Cerebellar cortex (tissue), 1 donor: Measurements from ENCODE around the gene CACNA2D4.
"Not testable (repeated sequence)": the region's sequence is repeated elsewhere in the genome, so short reads cannot be mapped to it uniquely, and the experiment has no call there.

ENCODE experiments used
- DNase-seq: peaks from one replicate; pipeline ENCODE4 v3.0.0-alpha.2; 2015; ENCODE audit warnings: low spot score

CACNA2D4 gene, protein sequence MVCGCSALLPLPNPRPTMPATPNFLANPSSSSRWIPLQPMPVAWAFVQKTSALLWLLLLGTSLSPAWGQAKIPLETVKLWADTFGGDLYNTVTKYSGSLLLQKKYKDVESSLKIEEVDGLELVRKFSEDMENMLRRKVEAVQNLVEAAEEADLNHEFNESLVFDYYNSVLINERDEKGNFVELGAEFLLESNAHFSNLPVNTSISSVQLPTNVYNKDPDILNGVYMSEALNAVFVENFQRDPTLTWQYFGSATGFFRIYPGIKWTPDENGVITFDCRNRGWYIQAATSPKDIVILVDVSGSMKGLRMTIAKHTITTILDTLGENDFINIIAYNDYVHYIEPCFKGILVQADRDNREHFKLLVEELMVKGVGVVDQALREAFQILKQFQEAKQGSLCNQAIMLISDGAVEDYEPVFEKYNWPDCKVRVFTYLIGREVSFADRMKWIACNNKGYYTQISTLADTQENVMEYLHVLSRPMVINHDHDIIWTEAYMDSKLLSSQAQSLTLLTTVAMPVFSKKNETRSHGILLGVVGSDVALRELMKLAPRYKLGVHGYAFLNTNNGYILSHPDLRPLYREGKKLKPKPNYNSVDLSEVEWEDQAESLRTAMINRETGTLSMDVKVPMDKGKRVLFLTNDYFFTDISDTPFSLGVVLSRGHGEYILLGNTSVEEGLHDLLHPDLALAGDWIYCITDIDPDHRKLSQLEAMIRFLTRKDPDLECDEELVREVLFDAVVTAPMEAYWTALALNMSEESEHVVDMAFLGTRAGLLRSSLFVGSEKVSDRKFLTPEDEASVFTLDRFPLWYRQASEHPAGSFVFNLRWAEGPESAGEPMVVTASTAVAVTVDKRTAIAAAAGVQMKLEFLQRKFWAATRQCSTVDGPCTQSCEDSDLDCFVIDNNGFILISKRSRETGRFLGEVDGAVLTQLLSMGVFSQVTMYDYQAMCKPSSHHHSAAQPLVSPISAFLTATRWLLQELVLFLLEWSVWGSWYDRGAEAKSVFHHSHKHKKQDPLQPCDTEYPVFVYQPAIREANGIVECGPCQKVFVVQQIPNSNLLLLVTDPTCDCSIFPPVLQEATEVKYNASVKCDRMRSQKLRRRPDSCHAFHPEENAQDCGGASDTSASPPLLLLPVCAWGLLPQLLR

DNA sequence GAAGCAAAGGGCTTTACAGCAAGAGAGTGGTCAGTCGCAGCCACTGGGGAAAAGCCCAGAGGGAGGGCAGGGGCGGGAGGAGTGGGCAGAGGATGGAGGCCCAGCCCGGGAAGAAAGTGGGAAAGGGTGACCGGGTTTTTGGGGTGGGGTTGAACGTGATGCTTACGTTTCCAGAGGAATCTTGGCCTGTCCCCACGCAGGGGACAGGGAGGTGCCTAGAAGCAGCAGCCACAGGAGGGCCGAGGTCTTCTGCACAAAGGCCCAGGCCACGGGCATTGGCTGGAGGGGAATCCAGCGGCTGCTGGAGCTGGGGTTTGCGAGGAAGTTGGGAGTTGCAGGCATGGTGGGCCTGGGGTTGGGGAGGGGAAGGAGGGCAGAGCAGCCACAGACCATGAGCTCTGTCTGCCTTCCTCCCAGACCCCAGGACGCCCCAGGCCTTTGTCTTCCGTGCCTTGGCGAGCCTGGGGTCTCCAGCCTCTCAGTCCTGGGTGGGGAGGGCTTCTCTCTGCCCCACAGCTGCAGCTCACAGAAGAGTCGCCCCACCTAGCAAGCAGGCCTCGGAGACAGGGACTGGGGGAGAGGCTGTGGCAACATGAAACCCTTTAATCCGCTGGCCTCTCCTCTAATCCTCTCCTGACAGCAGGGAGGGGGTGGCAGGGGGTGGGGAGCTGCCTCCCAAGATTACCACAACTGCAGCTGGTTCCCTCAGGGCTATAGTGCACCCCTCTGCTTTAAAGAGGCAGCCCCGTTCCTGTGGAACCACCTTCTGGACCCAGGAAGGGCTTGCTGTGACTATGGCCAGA, at the start of gene CACNA2D4:
TSS of gene CACNA2D4 (minus strand) at position 572 of the 803 bp plus-strand sequence. CDS start at position 393, 179 bp downstream.
- no peak for DNase-seq

DNA sequence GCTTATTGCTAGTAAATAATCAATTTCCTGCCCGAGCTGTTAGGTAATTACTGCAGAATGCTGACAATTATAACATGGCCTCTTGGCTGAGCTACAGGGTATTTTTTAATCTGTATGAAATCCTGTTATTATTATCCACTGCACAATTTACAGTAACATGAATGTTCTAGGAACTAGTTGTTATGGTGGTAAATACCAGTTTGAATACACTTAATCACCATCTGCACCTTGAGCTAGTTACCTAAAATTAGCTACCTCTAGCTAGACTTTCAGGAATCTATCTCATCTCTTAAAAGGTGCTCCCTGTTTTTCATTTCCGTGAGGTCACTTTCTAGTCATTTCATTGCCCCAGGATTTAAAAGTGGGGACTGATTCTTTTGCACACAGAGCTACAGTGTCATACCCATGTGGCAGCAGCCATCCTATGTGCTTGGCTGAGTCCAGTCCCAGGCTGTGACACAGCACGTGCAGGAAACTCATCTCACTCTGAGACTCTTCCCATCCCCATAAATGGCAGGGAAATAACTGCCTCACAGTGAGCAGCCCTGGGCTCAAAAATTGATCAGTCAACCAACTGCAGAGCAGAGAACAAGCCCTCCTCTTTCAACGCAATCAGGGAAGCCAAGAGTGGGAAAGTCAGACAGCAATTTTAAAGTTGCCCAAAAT, 48.2 kb upstream of the CACNA2D4 start:
- peak; percentile 31 for DNase-seq

DNA sequence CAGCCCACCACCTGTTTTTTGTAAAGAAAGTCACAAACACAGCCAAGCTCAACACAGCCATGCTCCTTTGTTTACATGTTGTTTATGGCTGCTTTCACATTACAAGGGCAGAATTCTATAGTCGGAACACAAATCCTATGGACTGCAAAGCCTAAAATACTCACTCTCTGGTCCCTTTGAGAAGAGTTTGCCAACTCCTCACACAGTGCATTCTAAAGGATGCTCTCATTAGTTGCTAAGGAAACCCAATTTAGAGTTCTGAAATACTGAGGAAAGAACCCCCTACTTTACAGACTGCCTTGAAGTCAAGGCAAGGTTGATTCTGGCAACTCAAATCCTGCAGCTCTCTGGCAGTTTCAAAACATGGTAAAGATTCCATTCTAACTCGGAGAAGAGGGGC, 47.5 kb upstream of the CACNA2D4 start:
- no peak for DNase-seq

DNA sequence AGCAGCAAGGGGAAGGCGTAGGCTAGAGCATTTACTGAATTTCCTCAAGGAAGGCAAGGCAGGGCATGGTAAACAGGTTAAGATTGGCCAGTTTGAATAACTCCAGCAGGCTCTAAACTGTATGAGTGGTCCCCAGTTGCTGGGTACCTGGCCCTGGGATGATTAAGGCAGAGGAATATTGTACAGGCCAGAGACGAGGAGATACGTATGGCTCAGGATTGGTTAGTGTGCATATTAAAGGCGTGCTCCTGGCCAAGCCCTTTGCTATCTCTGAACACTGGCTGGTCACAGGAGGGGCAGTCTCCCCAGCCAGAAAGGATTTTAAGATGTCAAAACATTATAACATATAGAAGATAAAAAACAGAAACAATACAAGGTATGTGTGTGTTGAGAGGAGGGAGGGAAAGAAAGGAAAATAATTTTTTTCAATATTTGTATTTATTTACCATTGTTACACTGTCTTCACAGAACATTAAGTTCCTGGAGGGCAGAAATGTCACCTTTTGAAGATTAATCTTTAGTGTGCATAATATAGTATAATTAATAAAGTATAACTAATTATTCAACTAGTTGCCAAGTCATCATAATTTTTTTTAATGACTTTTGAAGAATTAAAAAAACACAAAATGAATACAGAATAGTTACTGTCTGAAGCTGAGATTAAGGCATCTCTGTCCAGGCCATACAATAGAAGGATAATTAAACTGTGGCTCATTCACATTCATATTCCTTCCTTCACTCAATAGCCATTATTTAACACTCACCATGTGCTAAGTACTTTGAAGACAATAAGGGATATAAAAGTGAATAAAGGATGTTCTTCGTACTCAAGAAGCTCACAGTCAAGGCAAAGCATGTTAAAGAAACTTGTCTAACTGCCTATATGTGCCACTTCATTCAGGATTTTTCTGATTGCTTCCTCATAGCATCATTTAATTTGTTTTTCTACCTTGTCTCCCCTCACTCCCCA, 43.9 kb upstream of the CACNA2D4 start:
- DNase-seq: no peak

DNA sequence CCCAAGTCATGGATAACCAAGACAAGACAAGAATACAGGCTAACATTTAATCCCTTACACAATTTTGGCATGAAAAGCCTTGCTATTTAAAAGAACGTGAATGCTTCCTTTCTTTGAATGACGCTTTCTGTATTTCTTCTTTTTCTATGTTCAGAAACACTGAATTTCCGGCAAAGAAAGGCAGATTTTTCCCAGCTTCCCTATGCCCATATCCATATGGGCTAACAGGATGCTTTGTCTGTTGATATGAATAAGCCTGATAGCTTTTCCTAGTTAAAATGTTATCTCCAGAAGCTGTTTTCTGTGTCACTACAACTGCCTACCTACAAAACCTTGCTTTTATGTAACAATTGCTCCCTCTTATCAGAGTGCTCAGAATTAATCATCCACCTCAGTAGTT, 38.3 kb upstream of the CACNA2D4 start:
- DNase-seq: no peak

DNA sequence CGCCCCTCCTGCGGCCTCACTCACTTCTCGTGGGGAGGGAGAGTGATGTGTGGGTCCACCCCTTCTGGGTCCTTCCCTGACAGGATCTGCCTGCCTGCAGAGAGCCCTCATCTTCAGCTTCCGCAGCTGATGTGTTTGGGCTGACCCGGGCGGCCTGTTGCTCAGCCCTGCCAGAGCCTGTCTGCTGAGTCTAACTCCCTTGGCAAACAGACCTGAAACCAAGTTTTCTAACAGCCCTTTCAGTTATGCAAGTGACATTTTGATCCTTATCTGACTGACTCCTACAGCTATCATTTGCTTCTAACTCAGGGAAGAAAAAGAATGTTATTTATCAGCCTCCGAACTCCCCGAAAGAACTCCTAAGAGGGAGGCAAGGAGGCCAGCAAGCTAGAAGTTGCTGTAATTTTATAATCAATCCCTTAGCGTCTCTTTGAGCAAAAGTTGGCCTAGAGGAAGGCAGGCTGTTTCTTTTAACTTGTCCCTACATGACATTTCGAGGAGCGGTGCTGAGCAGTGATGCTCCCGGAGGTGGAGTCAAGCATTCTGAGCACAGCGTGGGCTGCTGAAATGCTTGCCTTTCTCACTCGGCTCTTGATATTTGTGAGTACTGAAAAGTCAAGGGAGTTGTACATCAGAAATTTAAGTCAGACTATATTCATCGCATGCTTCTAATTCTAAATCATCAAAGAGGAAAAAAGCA, 31.5 kb upstream of the CACNA2D4 start:
- no peak for DNase-seq

DNA sequence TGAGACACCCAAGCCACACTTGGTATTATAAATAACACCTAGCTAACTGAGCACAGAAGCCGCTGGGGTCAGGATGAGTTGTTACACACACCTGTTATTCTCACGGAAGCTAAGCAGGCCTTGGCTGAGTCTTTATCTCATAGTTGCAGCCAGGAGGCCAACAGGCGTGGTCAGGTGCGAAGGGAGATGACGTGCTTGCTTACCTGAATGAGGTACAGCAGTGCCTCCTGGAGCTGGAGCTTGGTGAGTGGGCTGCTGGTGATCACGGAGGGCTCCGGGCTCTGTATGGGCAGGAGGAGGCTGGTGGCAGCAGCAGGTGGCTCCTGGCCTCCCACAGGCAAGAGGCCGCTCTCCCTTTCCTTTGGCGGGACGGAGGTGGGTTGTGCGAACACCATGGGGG, 30.4 kb upstream of the CACNA2D4 start:
- DNase-seq: no peak

DNA sequence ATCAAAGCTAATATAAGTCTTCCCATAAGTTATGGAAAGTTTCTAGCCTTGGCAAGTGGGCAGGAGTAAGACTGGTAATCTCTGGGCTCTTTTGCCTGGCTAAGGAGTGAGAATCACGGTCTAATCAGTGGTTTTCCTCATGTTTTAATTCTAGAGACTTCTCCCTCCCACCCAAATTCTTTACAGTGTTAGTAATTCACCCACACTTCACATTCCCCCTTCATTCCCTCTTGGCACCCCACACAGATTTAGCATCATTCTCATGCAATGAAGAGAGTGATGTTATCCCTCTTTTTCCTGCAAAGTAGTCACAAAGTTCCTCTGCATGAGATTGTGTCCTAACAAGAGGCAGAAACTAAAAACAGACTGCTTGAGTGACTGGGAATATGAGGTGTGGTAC, 28.6 kb upstream of the CACNA2D4 start:
- DNase-seq: no peak

DNA sequence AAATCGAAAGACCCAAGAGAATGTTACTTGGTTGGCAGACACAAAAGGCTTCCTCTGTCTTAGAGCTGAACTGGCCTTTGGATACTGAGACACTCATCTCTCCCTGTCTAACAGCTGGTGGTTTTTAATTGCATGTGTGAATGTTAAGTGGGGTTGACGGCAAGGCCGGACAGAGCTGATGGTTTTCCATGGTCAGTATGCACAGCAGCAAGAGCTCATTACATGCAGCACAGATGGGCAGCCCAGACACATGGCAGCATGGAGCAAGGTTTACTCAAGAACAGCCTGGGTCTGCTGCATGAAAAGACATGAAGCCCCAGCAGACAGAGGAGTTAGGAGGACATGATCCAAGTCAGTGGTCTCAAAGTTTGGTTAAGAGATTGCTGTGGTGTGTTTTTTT, 27.8 kb upstream of the CACNA2D4 start:
- no peak for DNase-seq

DNA sequence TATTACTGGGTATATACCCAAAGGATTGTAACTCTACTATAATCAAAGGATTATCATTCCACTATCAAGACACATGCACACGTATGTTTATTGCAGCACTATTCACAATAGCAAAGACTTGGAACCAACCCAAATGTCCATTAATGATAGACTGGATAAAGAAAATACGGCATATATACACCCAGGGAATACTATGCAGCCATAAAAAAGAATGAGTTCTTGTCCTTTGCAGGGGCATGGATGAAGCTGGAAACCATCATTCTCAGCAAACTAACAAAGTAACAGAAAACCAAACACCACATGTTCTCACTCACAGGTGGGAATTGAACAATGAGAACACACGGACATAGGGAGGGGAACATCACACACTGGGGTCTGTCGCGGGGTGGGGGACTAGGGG, 27.1 kb upstream of the CACNA2D4 start:
- DNase-seq: not testable (repeated sequence)

DNA sequence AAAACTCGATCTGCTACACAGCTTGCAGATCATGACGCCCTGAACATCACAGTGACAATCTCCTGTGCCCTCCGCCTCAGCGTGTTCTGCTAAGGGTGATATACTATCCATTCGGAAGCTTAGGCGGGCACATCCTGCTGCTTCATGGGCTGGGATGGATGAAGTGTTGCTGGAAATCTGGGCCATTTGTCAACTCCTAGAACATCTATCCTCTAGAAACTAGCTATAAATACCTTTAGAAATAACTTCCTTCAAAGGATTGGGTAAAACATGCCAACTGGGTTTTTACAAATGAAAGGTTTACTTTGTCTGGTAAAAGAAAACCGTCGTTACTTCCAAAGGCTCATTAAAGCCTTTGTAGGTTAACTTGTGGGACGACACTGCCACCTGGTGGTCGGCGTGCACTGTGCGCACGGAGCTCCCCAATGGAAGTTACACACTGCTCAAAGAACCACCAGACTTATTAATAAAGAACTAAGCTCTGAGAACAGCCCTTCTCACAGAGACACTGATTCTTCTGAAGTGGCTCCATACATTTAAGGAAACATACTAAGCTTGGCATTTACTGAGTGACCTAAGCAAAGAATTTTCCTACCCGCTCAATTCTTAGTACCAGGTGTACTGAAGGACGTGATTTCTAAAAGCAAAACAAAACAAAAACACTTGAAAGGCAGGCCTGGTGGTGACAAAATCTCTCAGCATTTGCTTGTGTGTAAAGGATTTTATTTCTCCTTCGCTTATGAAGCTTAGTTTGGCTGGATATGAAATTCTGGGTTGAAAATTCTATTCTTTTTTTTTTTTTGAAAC, 21.6 kb upstream of the CACNA2D4 start:
- peak; percentile 86 for DNase-seq

DNA sequence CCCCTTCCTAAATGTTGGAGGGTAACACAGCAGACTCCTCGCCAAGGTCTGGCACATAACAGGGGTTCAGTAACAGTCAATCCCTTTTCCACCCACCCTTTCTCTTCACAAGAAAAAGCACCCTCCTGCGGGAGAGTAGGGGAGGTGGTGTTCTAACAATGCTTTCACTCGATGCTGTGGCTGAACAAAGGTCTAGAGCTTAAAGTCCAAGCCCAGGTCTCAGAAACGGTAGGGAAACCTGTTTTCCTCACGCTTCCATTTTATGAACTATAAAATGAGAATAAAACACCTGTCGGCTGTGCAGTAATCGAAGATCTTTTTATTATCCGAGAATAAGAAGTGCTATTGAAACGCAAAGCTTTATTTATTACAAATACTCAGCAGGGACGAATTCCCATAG, 20.9 kb upstream of the CACNA2D4 start:
- DNase-seq: no peak

DNA sequence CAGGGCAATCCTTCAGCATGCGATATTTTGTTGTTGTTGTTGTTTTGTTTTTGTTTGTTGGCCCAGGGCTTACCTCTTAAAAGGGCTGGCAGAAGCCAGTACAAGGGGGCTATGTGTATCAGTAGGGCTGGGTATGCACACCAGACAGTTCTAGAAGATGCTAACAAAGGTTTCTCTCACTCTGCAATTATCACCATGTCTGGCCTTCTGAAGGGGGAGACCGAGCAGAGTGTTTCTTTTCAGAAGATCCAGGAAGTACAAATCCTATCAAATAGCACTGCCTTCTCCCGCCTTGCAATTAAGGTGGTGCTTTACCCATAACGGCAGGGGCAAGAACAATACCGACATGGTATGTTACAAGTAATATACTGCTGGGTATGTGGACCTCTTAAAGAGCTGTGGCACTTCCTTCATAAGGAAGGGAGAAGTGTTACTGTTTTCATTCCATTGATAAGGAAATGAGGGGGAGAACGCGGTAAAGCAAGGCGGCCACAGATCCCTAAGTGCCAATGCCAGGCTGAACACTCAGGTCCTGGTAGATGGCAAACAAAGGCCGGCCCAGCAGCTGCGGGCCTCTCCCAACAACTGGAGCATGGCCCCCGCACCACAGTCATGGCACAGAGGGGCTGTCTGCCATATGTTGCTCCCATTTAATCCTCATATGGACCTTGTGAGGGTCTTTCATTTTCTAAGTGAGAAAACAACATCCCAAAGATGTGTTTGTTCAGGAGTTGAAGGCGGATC, 19.2 kb upstream of the CACNA2D4 start:
- DNase-seq: no peak

DNA sequence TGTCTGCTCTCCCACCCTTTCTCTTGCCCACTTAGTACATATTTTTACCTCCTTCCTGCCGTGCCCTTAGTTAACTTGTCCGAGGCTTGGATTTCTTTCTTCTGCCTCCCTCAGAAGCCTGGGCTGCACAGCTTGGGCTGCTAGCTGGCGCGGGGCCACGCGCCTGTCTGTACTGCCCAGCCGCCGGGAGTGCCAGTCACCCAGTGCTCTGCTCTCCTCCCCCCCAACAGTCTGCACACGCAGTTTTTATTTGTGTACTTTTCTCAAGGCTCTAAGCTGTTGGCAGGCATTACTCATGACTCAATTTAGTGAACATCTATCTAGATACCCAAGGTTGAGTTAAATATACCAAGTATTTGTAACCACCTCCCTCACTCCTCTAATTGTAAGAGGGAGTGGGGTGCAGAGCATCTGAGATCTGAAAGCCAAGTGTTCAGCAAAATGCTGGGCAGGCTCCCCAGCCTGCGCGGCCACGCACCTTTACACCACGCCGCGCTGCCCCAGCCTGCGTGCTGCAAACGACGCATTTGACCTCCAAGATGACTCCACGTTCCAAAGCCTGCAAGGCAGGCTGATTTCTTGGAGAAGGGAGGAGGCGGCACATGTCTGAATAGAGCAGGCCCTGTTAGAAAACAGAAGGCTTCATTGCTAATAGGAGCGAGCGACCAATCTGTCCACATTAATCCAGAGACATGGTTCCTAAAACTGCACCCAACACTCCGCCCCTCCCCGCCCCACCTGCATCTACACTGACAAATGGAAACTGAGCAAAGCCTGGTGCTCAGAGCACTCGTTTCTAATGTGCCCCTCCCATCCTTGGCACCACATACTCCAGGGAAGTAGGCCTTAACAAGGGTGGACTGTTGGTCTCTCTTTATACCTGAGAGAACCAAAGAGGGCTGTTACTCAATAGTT, 18.2 kb upstream of the CACNA2D4 start:
- DNase-seq: peak; percentile 78

DNA sequence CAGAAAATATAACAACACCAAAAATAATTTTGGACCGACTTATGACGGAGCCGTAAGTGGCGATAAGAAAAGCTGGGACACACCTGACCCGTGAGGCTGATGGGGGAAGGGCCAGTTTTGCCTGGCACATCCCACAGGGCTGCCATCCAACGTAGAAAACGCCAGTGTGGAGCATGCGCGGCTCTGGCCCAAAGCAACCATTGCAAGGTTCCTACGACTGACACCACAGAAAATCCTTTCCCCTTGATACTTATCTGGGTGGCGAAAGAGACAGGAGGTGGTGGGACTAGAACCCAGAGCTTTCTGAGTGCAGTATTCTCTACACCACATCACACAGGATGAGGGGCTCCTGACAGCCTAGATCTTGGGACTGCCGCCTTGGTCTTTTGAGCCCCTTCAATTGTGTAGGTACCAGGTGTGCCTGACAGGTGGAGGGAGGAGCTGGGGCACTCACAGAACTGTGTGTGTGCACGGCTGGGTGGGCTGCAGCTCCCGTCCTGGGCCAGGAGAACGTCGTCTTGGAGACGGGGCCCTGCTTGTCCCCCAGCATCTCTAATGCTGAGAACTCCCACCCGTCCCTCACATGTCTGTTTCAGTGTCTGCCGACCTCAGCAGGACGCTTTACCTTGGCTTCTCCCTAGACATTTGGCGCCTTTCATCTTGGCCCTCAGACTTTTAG, 17.4 kb upstream of the CACNA2D4 start:
- peak; percentile 36 for DNase-seq

DNA sequence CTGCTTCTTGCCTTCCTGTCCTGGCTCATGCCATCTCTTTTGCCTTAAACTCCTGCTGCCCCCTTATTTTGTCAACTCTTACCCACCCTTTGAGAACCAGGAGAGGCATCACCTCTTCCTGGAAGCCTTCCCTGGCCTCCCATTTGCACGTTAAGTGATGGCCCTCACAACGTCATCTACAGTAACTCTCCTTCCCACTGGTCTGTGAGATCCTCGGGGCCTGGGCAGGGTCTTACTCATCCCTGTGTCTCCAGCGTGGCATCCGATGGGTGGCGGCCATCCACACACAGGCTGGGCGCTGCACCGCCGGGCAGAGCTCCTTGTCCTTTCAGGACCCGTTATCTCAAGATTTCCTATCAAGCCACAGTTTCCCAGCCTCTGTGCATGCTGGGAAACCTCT, 16.8 kb upstream of the CACNA2D4 start:
- no peak for DNase-seq
